ENCODE results near the gene MEDAG. TPM values are rescaled to one million over a fixed set of nuclear protein-coding genes. Genes with fewer than 3 reads are reported as not detected.
A peak's percentile ranks its signal among the peaks of the same experiment; 100 is the strongest.

The MEDAG gene
- total and polyA plus RNA-seq, 11 donors = 3.8 to 41.9 (median 8.0) TPM

DNA sequence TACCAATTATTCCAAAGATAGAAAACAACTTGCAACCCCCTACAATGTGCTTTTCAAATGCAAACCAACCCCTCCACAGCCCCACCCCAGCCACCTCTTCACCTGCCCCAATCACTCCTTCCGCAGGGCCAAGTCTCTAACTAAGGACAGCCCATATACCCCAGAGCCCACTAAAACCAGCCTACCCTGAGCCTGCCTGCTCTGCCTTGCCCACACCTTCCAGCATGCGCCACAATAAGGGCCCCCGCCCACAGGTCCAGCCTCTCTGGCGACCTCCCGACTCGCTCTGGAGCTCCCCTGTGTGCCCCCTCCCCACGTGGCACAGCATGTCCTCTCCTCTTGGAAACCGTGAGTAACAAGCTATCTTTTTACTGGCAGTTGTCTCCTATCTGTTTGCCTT, 42.8 kb upstream of the MEDAG start:
- ATAC-seq = no peak
- intact Hi-C loops (cut with DNase I) = loop anchor here in 8 of 10 donors (2.0 to 10.0 kb wide), 7 partner anchors 50 to 728 kb away; partner anchors contain the start of gene HMGB1 (in 1 of the 8)
- H3K4me1 ChIP-seq = peaks cover 0 to 31% (median 11%) of the 10 kb centered on the region in 12 donors
- peak overlapping the region in 1 of 12 donors; percentile 82 for H3K27ac ChIP-seq
- WGBS, 4 donors = 93 to 95% (median 94%) methylated on average over 8 of the region's 8 CpGs
- DNase-seq = no peak
- H3K27me3 ChIP-seq = no peaks in the 10 kb centered on the region
- peaks cover 0 to 6% (median 0%) of the 10 kb centered on the region in 12 donors for H3K9me3 ChIP-seq
- no peaks in the 10 kb centered on the region for H3K36me3 ChIP-seq
- TF ChIP-seq POLR2A (IDR thresholded peaks at IDR 0.05) = no peak
- H3K4me3 ChIP-seq = no peak overlapping the region

GRCh38 chr13:30863796-30864195, 42.3 kb upstream of the MEDAG start:
- H3K27ac ChIP-seq = peak overlapping the region in 3 of 12 donors; percentile 53 to 82 (median 78)
- H3K27me3 ChIP-seq = no peaks in the 10 kb centered on the region
- 89 to 94% (median 94%) methylated on average over 7 of the region's 7 CpGs for WGBS, 4 donors
- TF ChIP-seq POLR2A (IDR thresholded peaks at IDR 0.05) = no peak
- TF ChIP-seq, protein P1, sequence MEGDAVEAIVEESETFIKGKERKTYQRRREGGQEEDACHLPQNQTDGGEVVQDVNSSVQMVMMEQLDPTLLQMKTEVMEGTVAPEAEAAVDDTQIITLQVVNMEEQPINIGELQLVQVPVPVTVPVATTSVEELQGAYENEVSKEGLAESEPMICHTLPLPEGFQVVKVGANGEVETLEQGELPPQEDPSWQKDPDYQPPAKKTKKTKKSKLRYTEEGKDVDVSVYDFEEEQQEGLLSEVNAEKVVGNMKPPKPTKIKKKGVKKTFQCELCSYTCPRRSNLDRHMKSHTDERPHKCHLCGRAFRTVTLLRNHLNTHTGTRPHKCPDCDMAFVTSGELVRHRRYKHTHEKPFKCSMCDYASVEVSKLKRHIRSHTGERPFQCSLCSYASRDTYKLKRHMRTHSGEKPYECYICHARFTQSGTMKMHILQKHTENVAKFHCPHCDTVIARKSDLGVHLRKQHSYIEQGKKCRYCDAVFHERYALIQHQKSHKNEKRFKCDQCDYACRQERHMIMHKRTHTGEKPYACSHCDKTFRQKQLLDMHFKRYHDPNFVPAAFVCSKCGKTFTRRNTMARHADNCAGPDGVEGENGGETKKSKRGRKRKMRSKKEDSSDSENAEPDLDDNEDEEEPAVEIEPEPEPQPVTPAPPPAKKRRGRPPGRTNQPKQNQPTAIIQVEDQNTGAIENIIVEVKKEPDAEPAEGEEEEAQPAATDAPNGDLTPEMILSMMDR (IDR thresholded peaks at IDR 0.05) = no peak
- no peaks in the 10 kb centered on the region for H3K36me3 ChIP-seq
- H3K4me3 ChIP-seq = no peak overlapping the region
- intact Hi-C loops (cut with DNase I) = loop anchor here in 8 of 10 donors (2.0 to 10.0 kb wide), 7 partner anchors 51 to 729 kb away; partner anchors contain the start of gene HMGB1 (in 1 of the 8)
- DNase-seq (no peak), ATAC-seq (no peak)
- H3K4me1 ChIP-seq = peaks cover 0 to 34% (median 11%) of the 10 kb centered on the region in 12 donors
- H3K9me3 ChIP-seq = peaks cover 0 to under 1% (median 0%) of the 10 kb centered on the region in 12 donors

DNA sequence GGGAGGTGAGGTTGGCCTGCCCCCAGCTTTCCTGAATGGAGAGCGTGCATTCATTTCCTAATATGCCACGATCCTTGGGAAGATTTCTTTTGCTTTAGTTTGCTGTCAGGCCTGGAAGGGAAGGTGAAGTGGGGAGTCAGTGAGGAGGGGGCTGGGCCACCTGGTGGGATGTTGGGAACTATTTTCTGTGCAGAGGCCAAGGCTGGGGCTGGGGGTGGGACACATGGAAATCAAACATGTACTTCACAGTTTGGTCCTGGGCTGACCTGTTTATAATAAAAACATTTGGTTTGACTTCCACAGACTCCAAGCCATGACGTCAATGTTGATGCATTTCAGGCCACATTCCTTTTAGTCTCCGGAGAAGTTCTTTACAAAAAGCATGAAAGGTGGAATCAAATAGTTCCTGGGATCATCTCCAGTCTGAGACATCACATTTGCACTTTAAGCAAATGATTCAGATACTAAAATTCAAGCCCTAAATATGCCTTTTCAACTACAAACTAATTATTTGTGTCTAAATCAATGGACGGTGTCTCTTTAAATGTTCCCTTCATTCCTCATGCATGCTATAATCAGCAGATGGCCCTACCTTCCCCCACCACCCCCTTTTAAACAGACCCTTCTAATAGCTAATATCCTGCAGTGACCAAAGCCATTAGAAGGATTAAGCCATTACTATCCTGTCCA, 41.5 kb upstream of the MEDAG start:
- TF ChIP-seq POLR2A (IDR thresholded peaks at IDR 0.05) = no peak
- TF ChIP-seq, protein P1 (IDR thresholded peaks at IDR 0.05) = no peak
- H3K27ac ChIP-seq = peak overlapping the region; percentile 14 to 82 (median 64)
- H3K36me3 ChIP-seq = no peaks in the 10 kb centered on the region
- intact Hi-C loops (cut with DNase I) = loop anchor here in 9 of 10 donors (5.0 to 10.0 kb wide), 13 partner anchors 43 to 732 kb away; partner anchors contain the start of genes HMGB1 (in 1 of the 9) and MEDAG (in 1 of the 9)
- no peaks in the 10 kb centered on the region for H3K9me3 ChIP-seq
- no peak for DNase-seq
- peaks cover 0 to 41% (median 15%) of the 10 kb centered on the region in 12 donors for H3K4me1 ChIP-seq
- H3K4me3 ChIP-seq = no peak overlapping the region
- ATAC-seq = peak in 2 of 4 donors; percentile 21 to 32
- H3K27me3 ChIP-seq = no peaks in the 10 kb centered on the region
- 70 to 79% (median 75%) methylated on average over 5 of the region's 5 CpGs for WGBS, 4 donors

- ATAC-seq (peak; percentile 77 to 87 (median 80)), DNase-seq (peak; percentile 75 to 88 (median 82))
- Histone ChIP-seq H3K4me1 (peaks cover 0 to 47% (median 17%) of the 10 kb centered on the region in 12 donors), H3K4me3 (no peak overlapping the region), H3K36me3 (no peaks in the 10 kb centered on the region), H3K9me3 (no peaks in the 10 kb centered on the region), H3K27me3 (no peaks in the 10 kb centered on the region), H3K27ac (peak overlapping the region; percentile 14 to 82 (median 64))
- no peak for TF ChIP-seq POLR2A (IDR thresholded peaks at IDR 0.05)
- TF ChIP-seq, protein P1 (IDR thresholded peaks at IDR 0.05) = peak; percentile 83 to 95 (median 90)
- 32 to 34% (median 33%) methylated on average over 17 of the region's 17 CpGs for WGBS, 4 donors
- intact Hi-C loops (cut with DNase I) = loop anchor here in 9 of 10 donors (5.0 to 10.0 kb wide), 13 partner anchors 42 to 733 kb away; partner anchors contain the start of genes HMGB1 (in 1 of the 9) and MEDAG (in 1 of the 9)
Observed at GRCh38 chr13:30865123-30866049, 40.7 kb upstream of the MEDAG start.
